ENCODE results near the gene RTN4IP1. TPM values are rescaled to one million over a fixed set of nuclear protein-coding genes. Genes with fewer than 3 reads are reported as not detected.
"Not testable (repeated sequence)": the region's sequence is repeated elsewhere in the genome, so short reads cannot be mapped to it uniquely, and the experiment has no call there.

RTN4IP1 gene
- polyA plus RNA-seq, 1 donor from 2014 or later = 8.5 TPM

DNA sequence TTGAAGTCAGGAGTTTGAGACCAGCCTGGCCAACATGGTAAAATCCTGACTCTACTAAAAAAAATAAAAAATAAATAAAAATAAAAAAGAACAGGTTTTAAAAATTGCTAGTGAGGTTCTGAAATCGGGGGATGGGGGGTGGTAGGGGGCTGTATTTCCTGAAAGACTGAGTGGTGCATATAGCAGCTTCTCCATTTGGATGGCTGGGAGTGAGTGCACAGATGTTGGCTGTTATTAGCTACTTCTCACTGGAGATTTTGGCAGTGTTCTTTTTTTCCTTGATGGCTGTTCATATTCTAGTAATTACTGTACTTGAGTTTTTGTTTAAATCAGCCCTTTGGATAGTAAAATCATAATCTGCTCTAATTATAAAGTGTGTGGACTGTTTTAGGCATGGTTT is 79.8 kb downstream of the RTN4IP1 start:
- TF ChIP-seq, protein P1, sequence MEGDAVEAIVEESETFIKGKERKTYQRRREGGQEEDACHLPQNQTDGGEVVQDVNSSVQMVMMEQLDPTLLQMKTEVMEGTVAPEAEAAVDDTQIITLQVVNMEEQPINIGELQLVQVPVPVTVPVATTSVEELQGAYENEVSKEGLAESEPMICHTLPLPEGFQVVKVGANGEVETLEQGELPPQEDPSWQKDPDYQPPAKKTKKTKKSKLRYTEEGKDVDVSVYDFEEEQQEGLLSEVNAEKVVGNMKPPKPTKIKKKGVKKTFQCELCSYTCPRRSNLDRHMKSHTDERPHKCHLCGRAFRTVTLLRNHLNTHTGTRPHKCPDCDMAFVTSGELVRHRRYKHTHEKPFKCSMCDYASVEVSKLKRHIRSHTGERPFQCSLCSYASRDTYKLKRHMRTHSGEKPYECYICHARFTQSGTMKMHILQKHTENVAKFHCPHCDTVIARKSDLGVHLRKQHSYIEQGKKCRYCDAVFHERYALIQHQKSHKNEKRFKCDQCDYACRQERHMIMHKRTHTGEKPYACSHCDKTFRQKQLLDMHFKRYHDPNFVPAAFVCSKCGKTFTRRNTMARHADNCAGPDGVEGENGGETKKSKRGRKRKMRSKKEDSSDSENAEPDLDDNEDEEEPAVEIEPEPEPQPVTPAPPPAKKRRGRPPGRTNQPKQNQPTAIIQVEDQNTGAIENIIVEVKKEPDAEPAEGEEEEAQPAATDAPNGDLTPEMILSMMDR (IDR thresholded peaks at IDR 0.05; ENCODE audit: poor library complexity, severe bottlenecking) = no peak
- TF ChIP-seq EZH2 (IDR thresholded peaks at IDR 0.05; ENCODE audit: borderline replicate concordance, insufficient read depth, low read length, poor library complexity, severe bottlenecking) = no peak
- TF ChIP-seq RAD21 (conservative IDR thresholded peaks at IDR 0.05) = no peak
- TF ChIP-seq POLR2AphosphoS5 (IDR thresholded peaks at IDR 0.05) = no peak
- no peak for TF ChIP-seq MXI1 (conservative IDR thresholded peaks at IDR 0.05; ENCODE audit: poor library complexity, severe bottlenecking)
- no peak for TF ChIP-seq TAF1 (IDR thresholded peaks at IDR 0.05; ENCODE audit: low read depth)
- TF ChIP-seq, protein P2, sequence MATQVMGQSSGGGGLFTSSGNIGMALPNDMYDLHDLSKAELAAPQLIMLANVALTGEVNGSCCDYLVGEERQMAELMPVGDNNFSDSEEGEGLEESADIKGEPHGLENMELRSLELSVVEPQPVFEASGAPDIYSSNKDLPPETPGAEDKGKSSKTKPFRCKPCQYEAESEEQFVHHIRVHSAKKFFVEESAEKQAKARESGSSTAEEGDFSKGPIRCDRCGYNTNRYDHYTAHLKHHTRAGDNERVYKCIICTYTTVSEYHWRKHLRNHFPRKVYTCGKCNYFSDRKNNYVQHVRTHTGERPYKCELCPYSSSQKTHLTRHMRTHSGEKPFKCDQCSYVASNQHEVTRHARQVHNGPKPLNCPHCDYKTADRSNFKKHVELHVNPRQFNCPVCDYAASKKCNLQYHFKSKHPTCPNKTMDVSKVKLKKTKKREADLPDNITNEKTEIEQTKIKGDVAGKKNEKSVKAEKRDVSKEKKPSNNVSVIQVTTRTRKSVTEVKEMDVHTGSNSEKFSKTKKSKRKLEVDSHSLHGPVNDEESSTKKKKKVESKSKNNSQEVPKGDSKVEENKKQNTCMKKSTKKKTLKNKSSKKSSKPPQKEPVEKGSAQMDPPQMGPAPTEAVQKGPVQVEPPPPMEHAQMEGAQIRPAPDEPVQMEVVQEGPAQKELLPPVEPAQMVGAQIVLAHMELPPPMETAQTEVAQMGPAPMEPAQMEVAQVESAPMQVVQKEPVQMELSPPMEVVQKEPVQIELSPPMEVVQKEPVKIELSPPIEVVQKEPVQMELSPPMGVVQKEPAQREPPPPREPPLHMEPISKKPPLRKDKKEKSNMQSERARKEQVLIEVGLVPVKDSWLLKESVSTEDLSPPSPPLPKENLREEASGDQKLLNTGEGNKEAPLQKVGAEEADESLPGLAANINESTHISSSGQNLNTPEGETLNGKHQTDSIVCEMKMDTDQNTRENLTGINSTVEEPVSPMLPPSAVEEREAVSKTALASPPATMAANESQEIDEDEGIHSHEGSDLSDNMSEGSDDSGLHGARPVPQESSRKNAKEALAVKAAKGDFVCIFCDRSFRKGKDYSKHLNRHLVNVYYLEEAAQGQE (IDR thresholded peaks at IDR 0.05; ENCODE audit: borderline replicate concordance) = no peak
- TF ChIP-seq SMC3 (conservative IDR thresholded peaks at IDR 0.05; ENCODE audit: poor library complexity) = no peak
- TF ChIP-seq EP300 (conservative IDR thresholded peaks at IDR 0.05; ENCODE audit: poor library complexity, severe bottlenecking) = no peak
- Histone ChIP-seq H3F3A (ENCODE audit: insufficient read depth, low read length, poor library complexity, severe bottlenecking) (no peaks in the 10 kb centered on the region), H3K9me3 (ENCODE audit: low read length) (no peaks in the 10 kb centered on the region), H3K27me3 (ENCODE audit: insufficient read depth, low read depth, low read length) (no peaks in the 10 kb centered on the region), H3K4me2 (ENCODE audit: low read length) (no peak overlapping the region), H3K9me2 (ENCODE audit: insufficient read depth, low read length) (no peaks in the 10 kb centered on the region), H4K20me1 (ENCODE audit: insufficient read depth) (no peaks in the 10 kb centered on the region), H2AFZ (ENCODE audit: low read depth, low read length) (no peak overlapping the region), H3K36me3 (ENCODE audit: insufficient read depth, low read length) (no peaks in the 10 kb centered on the region), H3K9ac (ENCODE audit: low read length) (no peak overlapping the region), H3K79me2 (replicated peaks; ENCODE audit: insufficient read depth, low read length) (no peaks in the 10 kb centered on the region), H3K4me3 (ENCODE audit: low read length) (no peak overlapping the region), H3K27ac (ENCODE audit: low read length) (no peak overlapping the region)

- not testable (repeated sequence) for H3K27ac ChIP-seq (ENCODE audit: low read length); H3K9me2 ChIP-seq (ENCODE audit: insufficient read depth, low read length); H3K36me3 ChIP-seq (ENCODE audit: insufficient read depth, low read length); H3K9ac ChIP-seq (ENCODE audit: low read length); H3F3A ChIP-seq (ENCODE audit: insufficient read depth, low read length, poor library complexity, severe bottlenecking); H3K4me3 ChIP-seq (ENCODE audit: low read length); H3K9me3 ChIP-seq (ENCODE audit: low read length); H3K27me3 ChIP-seq (ENCODE audit: insufficient read depth, low read depth, low read length); H3K79me2 ChIP-seq (replicated peaks; ENCODE audit: insufficient read depth, low read length); H4K20me1 ChIP-seq (ENCODE audit: insufficient read depth); H2AFZ ChIP-seq (ENCODE audit: low read depth, low read length); H3K4me2 ChIP-seq (ENCODE audit: low read length)
Measured at GRCh38 chr6:106548926-106549455, 80.3 kb downstream of the RTN4IP1 start.
